ENCODE data around the gene RAPGEF2. TPM values are rescaled to one million over a fixed set of nuclear protein-coding genes. Genes with fewer than 3 reads are reported as not detected.

The RAPGEF2 gene
- total and polyA plus RNA-seq, 10 of the 15 experiments (the other 5 are each of a cell fraction or from before 2014, with no cell fraction given): 0.31 to 24.0 (median 2.9) TPM

DNA sequence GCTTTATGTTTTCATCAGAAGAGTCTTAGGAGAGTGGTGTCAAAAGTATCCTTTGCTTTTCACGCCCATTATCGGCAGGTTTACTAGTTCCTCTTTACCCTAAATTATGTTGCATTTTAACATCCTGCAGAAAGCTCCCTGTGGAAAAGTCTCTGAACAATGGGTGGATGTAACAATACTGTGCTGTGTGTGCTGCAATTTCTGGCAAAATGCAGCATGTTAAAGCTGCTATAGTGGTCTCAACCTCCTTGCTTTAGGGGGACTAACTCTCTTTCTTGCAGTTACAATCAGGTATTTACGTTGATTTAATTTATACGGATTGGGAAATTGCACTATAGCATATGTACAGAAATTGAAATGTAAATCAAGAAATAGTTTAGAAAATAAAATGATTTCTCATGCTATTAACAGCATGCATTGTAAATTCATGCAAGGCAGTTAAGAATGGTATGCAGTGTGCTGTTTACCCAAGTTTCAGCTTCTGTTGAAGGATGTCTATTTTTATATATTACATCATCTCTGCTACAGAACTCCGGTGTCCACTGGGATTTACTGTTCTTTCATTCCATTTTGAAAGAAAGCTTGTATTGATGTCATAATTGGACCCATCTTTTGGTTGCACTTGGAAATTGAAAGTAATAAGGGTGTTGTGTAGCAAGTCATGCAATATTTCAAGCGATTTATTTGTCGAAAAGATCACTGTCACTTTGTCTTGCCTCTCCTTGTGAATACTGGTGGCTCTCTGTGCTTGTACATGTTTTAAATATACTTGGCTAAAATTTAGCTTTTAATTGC, 145.7 kb downstream of the RAPGEF2 start:
- FAIRE-seq (no peak), ATAC-seq (peak; percentile 44; the same call in 1 of the 3 replicates), DNase-seq (ENCODE audit: low read depth, low spot score) (no peak)
- Histone ChIP-seq H3K4me1 (ENCODE audit: control insufficient read depth, insufficient read depth, low read length) (no peaks in the 10 kb centered on the region), H3K27me3 (replicated peaks in 1 of 2; ENCODE audit: control insufficient read depth in 2 of 2, insufficient read depth in 2 of 2, low read length in 1 of 2) (no peaks in the 10 kb centered on the region), H3K9me3 (replicated peaks; ENCODE audit: control insufficient read depth, insufficient read depth, low read length) (peaks cover 1% of the 10 kb centered on the region; the same call in 2 of the 3 replicates), H3K4me2 (ENCODE audit: control insufficient read depth, insufficient read depth) (no peak overlapping the region), H3K27ac (ENCODE audit: control insufficient read depth, insufficient read depth) (no peak overlapping the region), H3K9ac (ENCODE audit: control insufficient read depth, insufficient read depth, low read length) (no peak overlapping the region), H4K20me1 (ENCODE audit: control insufficient read depth, insufficient read depth) (no peaks in the 10 kb centered on the region), H3K79me2 (ENCODE audit: control insufficient read depth, insufficient read depth, low read length) (no peaks in the 10 kb centered on the region), H3K4me3 (no peak overlapping the region), H3K36me3 (ENCODE audit: control insufficient read depth in 2 of 2, insufficient read depth in 2 of 2, low read length in 1 of 2) (no peaks in the 10 kb centered on the region), H2AFZ (ENCODE audit: control insufficient read depth, low read depth, low read length) (no peak overlapping the region)
- BruUV-seq (replicated peaks): no TSS peak
- RAD21 ChIA-PET (ENCODE audit: unreplicated experiment): no interaction called here
- POLR2A ChIA-PET: interaction anchor here (0.6 kb wide), 1 partner anchor 128 kb away, joined by 3 read pairs; no protein-coding TSS in a partner anchor
- SMC1A ChIA-PET (ENCODE audit: uncharacterized antibody, unreplicated experiment): interaction anchor here (0.6 to 1.3 kb wide), 2 partner anchors 39 to 126 kb away, joined by 3 to 4 read pairs; no protein-coding TSS in a partner anchor
- no peak for TF ChIP-seq YBX1 (IDR thresholded peaks at IDR 0.05)
- TF ChIP-seq RUNX3 (IDR thresholded peaks at IDR 0.05; ENCODE audit: low read length): no peak
- 0 out of 2 replicates have a peak, but pooled peaks have one; percentile 38 for TF ChIP-seq MEF2A (IDR thresholded peaks at IDR 0.05; ENCODE audit: insufficient read depth, low read depth, low read length)
- TF ChIP-seq ATF7 (IDR thresholded peaks at IDR 0.05; ENCODE audit: low read depth): peak; percentile 51
- in situ Hi-C loops (cut with MboI) (no loop called here), intact Hi-C loops (cut with micrococcal nuclease; ENCODE audit: unreplicated experiment) (no loop called here)
- 99% methylated on average over 7 of the region's 7 CpGs for WGBS (ENCODE audit: insufficient coverage, insufficient replicate concordance, low lambda C conversion rate, missing lambda C conversion rate)
- CTCF ChIA-PET: no interaction called here

DNA sequence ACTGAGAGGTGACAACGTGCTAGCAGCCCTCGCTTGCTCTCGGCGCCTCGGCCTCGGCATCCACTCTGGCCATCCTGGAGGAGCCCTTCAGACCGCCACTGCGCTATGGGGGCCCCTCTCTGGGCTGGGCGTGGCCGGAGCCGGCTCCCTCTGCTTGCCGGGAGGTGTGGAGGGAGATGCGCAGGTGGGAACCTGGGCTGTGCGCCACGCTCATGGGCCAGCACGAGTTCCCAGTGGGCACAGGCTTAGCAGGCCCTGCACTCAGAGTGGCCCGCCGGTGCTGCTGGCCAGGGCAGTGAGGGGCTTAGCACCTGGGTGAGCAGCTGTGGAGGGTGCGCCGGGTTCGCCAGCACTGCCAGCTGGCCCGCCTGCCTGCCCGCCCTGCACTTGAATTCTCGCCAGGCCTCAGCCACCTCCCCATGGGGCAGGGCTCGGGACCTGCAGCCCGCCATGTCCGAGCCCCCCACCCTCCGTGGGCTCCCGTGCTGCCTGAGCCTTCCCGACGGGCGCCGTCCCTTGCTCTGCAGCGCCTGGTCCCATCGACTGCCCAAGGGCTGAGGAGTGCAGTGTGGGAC, 148.0 kb downstream of the RAPGEF2 start:
- no peaks in the 10 kb centered on the region for H3K27me3 ChIP-seq (replicated peaks in 1 of 2; ENCODE audit: control insufficient read depth in 2 of 2, insufficient read depth in 2 of 2, low read length in 1 of 2)
- no peak for TF ChIP-seq NR2C1 (IDR thresholded peaks at IDR 0.05)
- TF ChIP-seq, protein P1, sequence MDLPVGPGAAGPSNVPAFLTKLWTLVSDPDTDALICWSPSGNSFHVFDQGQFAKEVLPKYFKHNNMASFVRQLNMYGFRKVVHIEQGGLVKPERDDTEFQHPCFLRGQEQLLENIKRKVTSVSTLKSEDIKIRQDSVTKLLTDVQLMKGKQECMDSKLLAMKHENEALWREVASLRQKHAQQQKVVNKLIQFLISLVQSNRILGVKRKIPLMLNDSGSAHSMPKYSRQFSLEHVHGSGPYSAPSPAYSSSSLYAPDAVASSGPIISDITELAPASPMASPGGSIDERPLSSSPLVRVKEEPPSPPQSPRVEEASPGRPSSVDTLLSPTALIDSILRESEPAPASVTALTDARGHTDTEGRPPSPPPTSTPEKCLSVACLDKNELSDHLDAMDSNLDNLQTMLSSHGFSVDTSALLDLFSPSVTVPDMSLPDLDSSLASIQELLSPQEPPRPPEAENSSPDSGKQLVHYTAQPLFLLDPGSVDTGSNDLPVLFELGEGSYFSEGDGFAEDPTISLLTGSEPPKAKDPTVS (IDR thresholded peaks at IDR 0.05; ENCODE audit: low read depth, low read length): no peak
- TF ChIP-seq WRNIP1 (IDR thresholded peaks at IDR 0.05; ENCODE audit: borderline replicate concordance, low read depth, low read length): no peak
- no peak for TF ChIP-seq MEF2A (IDR thresholded peaks at IDR 0.05; ENCODE audit: insufficient read depth, low read depth, low read length)
- no peak for TF ChIP-seq POU2F2 (IDR thresholded peaks at IDR 0.05; ENCODE audit: borderline replicate concordance, low read depth, low read length)
- no peak for TF ChIP-seq SP1 (IDR thresholded peaks at IDR 0.05; ENCODE audit: low read depth, low read length)
- no peak for TF ChIP-seq TBL1XR1 (IDR thresholded peaks at IDR 0.05; ENCODE audit: low read depth, low read length)
- H3K27ac ChIP-seq (ENCODE audit: control insufficient read depth, insufficient read depth): no peak overlapping the region
- no peaks in the 10 kb centered on the region for H4K20me1 ChIP-seq (ENCODE audit: control insufficient read depth, insufficient read depth)
- H3K79me2 ChIP-seq (ENCODE audit: control insufficient read depth, insufficient read depth, low read length): no peaks in the 10 kb centered on the region
- no peak for ATAC-seq
- no peaks in the 10 kb centered on the region for H3K36me3 ChIP-seq (ENCODE audit: control insufficient read depth in 2 of 2, insufficient read depth in 2 of 2, low read length in 1 of 2)
- H3K4me1 ChIP-seq (ENCODE audit: control insufficient read depth, insufficient read depth, low read length): no peaks in the 10 kb centered on the region
- SMC1A ChIA-PET (ENCODE audit: uncharacterized antibody, unreplicated experiment): no interaction called here
- H2AFZ ChIP-seq (ENCODE audit: control insufficient read depth, low read depth, low read length): no peak overlapping the region
- POLR2A ChIA-PET: no interaction called here
- intact Hi-C loops (cut with micrococcal nuclease; ENCODE audit: unreplicated experiment) (no loop called here), in situ Hi-C loops (cut with MboI) (no loop called here)
- 97% methylated on average over 31 of the region's 35 CpGs for WGBS (ENCODE audit: insufficient coverage, insufficient replicate concordance, low lambda C conversion rate, missing lambda C conversion rate)
- CTCF ChIA-PET: no interaction called here
- DNase-seq (ENCODE audit: low read depth, low spot score): no peak
- RAD21 ChIA-PET (ENCODE audit: unreplicated experiment): no interaction called here
- no peak for FAIRE-seq
- no peak overlapping the region for H3K9ac ChIP-seq (ENCODE audit: control insufficient read depth, insufficient read depth, low read length)
- no peak overlapping the region for H3K4me2 ChIP-seq (ENCODE audit: control insufficient read depth, insufficient read depth)
- no peak overlapping the region for H3K4me3 ChIP-seq
- peaks cover 1% of the 10 kb centered on the region; the same call in 2 of the 3 replicates for H3K9me3 ChIP-seq (replicated peaks; ENCODE audit: control insufficient read depth, insufficient read depth, low read length)
- BruUV-seq (replicated peaks): no TSS peak
